Measurements from ENCODE around the gene UGP2.
"Not testable (repeated sequence)": the region's sequence is repeated elsewhere in the genome, so short reads cannot be mapped to it uniquely, and the experiment has no call there.

The UGP2 gene

DNA sequence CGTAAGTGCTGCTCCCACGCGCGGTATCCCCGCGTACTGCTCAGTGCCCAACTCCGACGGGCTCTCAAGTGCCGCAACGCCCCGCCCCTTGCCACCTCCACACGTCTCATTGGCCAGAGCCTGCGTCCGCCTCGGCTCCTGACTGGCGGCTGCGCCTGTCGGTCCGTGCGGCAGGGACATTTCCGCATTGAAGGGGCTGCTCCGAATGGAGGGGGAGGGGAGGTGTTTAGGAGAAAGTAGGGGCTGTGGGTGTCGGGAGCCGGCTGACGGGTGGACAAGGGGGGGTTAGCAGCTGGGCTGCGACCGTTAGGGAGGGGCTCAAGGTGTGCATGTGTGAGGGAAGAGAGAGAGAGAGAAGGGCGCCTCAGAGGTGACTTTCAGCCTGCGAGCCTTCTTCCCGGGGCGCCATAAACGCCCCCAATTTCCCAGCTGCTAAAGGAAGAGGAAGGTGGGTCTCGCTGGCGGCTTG lies 877 bp upstream of the UGP2 start:
- peak; percentile 97 for DNase-seq

DNA sequence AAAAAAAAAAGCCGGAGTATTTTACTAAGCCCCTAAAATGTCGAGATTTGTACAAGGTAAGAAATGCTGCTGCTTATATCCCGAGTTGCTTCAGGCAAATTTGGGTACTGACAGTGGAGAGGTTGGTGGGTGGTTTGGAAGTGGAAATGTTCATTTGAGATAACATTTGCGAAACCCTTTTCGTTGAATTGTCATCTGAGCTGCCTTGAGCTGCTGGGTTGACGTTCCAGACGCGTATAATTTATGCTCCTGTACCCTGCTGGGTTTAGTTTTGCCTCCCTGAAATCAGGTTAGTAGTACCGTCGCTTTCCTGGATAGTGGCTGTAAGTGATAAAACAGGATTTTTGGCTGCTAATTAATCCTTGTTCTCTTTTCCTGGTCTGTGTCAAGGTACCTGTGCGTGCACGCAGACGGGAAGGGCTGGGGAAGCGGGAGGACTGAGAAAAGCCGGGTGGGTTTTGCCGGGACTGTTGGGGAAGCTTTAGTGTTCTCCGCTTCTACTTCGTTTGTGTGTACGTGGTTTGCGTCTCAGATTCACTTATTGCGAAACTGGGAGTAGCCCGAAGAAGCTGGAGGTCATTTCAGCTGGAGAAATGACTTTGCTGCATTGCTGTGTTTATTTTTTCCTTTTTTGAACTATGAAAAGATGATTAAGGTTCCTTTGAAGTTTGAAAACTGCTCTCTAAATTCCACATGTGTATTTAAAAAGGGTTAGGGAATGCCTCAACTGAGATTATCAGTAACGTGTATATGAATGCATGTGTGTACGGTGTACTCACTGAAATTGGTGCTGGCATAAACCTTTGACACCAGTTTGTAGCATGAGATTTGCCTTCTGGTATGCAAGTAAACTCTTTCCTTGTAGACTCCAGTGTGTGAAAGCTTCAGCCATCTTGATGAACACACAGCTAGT lies 709 bp downstream of the UGP2 start:
- no peak for DNase-seq

DNA sequence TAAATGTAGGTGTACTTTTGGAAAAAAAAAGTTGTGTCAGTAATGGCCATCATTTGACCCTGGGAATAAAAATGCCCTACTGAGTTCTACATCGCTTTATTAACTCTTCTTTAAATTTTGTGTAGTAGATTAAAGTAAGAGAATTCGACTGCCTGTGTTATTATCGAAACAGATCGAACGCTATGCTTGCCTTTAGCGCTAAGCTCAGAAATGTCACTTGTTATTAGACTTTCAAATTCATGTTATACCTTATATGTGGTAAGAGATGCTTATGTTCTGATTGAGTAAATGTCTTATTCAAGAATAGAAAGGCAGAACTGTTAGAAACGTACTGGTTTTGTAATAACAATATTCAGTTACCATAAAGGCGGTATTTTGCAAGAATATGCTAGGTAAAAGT lies 1.4 kb downstream of the UGP2 start:
- DNase-seq, result no peak

- no peak for DNase-seq
Measured at GRCh38 chr2:63843791-63844190, 2.1 kb downstream of the UGP2 start.

GRCh38 chr2:63844616-63845015 lies 2.9 kb downstream of the UGP2 start:
- no peak for DNase-seq

GRCh38 chr2:63845866-63846265 lies 4.2 kb downstream of the UGP2 start:
- DNase-seq, result no peak

DNA sequence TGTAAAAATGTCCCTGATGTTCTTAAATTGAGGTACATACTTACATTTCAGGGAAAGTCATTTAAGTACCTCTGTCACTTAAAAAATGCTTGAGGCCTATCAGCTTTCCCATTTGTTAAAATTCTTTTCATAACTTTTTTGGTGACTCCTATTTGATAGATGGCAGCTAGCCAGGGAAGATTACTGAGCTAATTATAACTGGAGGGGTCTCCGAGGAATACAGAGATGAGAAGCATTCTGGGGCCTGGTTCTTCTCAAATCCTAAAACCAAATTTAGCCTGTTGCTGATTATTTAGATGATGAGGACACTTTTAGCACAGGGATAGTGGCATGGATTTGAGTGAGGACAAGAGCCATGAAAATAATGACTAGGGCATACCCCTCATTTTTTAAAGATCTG lies 4.8 kb downstream of the UGP2 start:
- no peak for DNase-seq

DNA sequence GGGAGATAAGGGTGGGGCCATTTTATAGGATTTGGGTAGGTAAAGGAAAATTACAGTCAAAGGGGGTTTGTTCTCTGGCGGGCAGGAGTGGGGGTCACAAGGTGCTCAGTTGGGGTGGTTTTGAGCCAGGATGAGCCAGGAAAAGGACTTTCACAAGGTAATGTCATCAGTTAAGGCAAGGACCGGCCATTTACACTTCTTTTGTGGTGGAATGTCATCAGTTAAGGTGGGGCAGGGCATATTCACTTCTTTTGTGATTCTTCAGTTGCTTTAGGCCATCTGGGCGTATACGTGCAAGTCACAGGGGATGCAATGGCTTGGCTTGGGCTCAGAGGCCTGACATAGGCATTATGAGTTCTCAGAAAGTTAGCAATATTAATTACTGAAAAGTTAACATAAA lies 5.9 kb downstream of the UGP2 start:
- DNase-seq, result not testable (repeated sequence)

GRCh38 chr2:63849381-63850203 lies 7.9 kb downstream of the UGP2 start:
- no peak for DNase-seq

- no peak for DNase-seq
Measured at GRCh38 chr2:63850204-63850571, 8.5 kb downstream of the UGP2 start.

DNA sequence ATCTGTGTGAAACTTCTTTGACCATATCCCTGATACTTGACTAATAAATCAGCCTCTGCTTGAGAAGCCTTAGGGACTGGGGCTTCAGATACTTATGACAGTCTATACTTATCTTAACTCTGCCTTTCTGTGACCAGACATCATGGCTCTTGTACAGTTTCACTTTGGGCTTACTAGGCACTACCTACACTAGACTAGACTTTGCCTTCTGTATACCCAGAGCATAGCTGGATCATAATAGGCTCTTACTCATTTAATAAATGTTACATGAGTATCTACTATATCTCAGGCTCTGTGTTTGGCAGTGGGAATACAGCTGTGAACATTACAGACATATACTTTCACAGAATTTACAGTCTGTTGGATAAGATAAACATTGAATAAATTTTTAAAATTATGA lies 9.0 kb downstream of the UGP2 start:
- DNase-seq, result no peak

- no peak for DNase-seq
Measured at GRCh38 chr2:63851691-63852311, 10.1 kb downstream of the UGP2 start.

DNA sequence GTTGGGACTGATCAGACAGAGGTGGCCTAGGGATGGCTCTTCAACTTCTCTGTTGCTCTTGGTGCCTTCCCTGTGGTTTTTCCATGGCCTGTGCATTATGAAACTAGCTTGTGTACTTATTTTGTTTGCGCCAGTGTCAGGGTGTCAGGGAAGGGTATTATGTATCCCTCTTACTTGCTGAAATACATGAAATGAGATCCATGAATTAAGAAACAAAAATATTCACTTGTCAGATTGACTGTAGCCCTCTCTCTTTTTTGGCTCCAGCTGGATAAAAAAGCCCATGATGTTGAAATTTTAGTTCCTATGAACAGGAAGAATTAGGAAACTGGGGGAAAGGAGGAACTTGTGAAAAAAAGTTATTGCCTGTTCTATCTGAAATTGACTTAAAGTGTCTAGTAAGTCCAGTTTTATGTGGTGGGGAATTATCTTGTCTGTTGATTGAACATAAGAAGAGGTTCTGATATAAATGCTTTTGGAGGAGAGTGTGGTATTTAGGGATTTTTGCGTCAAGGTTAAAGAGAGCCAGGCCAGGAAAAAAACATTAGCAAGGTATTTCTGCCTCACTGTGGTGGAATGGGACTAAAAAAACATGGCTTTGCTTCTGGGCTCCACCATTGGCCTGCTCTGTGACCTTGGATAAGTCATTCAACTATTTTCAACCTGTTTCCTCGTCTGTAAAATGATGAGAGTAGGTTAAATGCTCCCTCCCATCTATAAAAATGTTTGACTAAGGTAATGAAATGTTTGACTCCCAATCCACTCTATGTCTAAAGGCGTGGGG lies 12.0 kb downstream of the UGP2 start:
- no peak for DNase-seq

DNA sequence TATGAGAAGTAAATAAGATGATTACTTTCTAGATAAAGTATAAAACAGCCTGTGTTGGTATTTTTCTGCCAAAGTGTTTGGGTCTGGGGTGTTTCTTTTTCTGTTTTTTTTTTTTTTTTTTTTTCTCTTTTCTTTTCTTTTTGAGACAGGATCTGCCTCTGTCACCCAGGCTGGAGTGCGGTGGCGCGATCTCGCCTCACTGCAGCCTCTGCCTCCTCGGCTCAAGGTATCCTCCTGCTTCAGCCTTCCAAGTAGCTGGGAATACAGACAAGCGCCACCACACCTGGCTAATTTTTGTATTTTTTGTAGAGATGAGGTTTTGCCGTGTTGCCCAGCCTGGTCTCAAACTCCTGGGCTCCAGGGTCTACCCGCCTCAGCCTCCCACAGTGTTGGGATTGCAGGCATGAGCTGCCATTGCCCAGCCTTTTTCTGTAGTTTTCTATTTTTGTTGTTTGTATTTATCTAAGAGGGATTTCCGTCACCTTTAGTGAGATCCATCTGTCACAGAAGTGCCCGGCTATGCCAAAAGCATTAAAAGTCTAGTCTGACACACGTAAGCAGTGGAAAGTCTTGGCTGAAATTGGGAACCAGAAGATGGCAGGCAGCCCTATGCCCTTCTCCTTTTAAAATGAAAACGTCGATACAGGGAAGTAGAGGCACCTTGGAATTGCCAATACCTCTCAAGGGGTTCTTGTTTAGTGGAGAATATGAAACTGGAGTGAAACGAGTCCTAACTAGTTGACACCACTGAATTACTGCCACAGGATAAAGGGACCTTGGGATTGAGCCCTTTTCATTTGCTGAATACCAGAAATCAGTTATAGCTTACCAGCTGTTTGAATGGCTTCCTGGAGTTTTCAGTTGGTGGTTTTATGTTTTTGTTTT lies 14.0 kb downstream of the UGP2 start:
- DNase-seq, result no peak

GRCh38 chr2:63856303-63856603 lies 14.6 kb downstream of the UGP2 start:
- DNase-seq, result peak; percentile 79

- DNase-seq, result no peak
Measured at GRCh38 chr2:63858291-63858690, 16.6 kb downstream of the UGP2 start.

DNA sequence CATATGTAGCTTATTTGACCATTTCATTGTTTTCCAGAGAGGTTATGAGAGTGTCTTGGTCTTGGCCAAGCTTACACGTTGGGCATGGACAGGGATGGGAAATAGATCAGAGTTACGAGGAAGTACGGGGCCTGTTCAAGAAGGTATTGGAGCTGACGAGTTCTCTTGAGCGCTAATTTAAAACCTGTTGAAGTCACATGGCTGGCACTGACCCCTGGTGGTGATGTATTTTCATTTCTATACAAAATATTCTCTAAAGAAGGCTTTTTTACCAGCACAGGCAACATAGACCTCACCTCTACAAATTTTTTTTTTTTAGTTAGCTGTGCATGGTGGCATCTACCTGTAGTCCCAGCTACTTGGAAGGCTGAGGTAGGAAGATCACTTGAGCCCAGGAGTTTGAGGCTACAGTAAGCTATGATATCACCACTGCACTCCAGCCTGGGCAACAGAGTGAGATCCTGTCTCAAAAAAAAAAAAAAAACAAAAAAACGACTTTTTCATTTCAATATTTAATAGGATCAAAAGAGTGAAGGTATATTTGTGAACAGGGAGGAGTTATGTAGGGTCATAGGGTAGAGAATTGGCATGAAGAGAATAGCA lies 19.6 kb downstream of the UGP2 start:
- DNase-seq, result peak; percentile 66

DNA sequence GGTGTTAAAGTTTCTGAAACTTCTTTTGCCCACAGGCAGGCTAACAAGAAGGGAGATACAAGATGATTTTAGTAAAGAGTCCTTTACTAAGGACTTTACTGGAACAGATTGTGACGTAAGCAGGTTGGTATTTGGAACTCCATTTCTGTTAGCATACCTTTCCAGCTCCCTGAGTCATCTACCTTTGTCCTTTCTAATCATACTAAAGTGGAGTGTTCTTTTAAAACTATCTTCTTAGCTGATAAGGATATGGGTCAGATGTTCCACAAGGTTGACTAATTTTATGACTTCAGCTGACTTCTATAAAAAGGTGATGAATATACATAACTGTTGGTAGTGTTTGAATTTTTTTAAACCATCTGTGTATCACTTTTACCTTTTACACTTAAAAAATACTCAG lies 21.1 kb downstream of the UGP2 start:
- no peak for DNase-seq

- no peak for DNase-seq
Measured at GRCh38 chr2:63863707-63864106, 22.0 kb downstream of the UGP2 start.

DNA sequence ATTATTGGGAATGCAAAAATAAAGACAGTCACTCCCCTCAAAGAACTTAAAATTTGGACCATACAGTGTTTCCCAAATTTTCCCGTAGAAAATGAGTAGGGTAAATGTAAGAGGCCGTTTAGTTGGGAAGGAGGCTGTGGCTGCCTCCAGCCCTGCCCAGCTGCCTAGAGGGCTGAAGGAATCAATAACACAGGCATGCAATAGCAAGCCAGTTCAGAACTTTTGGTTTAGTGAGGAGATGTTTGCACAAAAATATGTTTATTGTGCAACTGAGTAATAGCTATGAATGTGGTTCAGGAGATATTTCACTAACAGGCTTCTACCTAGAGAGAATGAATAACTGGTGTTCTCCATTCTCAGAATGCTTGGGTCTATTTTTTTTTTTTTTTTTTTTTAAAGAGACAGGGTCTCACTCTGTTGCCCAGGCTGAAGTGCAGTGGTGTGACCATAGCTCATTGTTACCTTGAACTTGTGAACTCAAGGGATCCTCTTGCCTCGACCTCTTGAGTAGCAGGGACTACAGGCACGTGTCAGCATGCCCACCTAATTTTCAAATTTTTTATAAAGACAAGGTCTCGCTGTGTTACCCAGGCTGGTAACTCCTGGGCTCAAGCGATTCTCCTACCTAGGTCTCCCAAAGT lies 23.6 kb downstream of the UGP2 start:
- DNase-seq, result no peak
